ENCODE measurements around the gene ADPRS.

Gene ADPRS

GRCh38 chr1:36119456-36119855 lies 30.8 kb downstream of the ADPRS start:
- no peak for TF ChIP-seq CTCF (conservative IDR thresholded peaks at IDR 0.05; ENCODE audit: low read depth, low read length)
- H3K4me3 ChIP-seq (ENCODE audit: low read length): no peak overlapping the region
- no peak for DNase-seq (ENCODE audit: low read depth)

GRCh38 chr1:36122062-36123030 lies 33.7 kb downstream of the ADPRS start:
- no peak for DNase-seq (ENCODE audit: low read depth)
- TF ChIP-seq CTCF (conservative IDR thresholded peaks at IDR 0.05; ENCODE audit: low read depth, low read length): no peak
- H3K4me3 ChIP-seq (ENCODE audit: low read length): no peak overlapping the region

- no peak overlapping the region for H3K4me3 ChIP-seq (ENCODE audit: low read length)
- TF ChIP-seq CTCF (conservative IDR thresholded peaks at IDR 0.05; ENCODE audit: low read depth, low read length): no peak
- no peak for DNase-seq (ENCODE audit: low read depth)
These were observed 34.7 kb downstream of the ADPRS start for GRCh38 chr1:36123356-36123755.

GRCh38 chr1:36124404-36125128 lies 35.9 kb downstream of the ADPRS start:
- DNase-seq (ENCODE audit: low read depth): no peak
- peak overlapping the region; percentile 21 for H3K4me3 ChIP-seq (ENCODE audit: low read length)
- no peak for TF ChIP-seq CTCF (conservative IDR thresholded peaks at IDR 0.05; ENCODE audit: low read depth, low read length)

- no peak for DNase-seq (ENCODE audit: low read depth)
- no peak for TF ChIP-seq CTCF (conservative IDR thresholded peaks at IDR 0.05; ENCODE audit: low read depth, low read length)
- H3K4me3 ChIP-seq (ENCODE audit: low read length): peak within 1 kb of the TSS; percentile 21
These were observed 36.7 kb downstream of the ADPRS start, which contains the start of gene COL8A2 for GRCh38 chr1:36125129-36125991. TSS of gene COL8A2 (minus strand) at chr1:36125222. CDS start at chr1:36100242, 24,980 bp downstream.

GRCh38 chr1:36126005-36126716 lies 37.5 kb downstream of the ADPRS start:
- H3K4me3 ChIP-seq (ENCODE audit: low read length): no peak overlapping the region
- no peak for DNase-seq (ENCODE audit: low read depth)
- no peak for TF ChIP-seq CTCF (conservative IDR thresholded peaks at IDR 0.05; ENCODE audit: low read depth, low read length)
